ENCODE data around the gene EML5.

Gene EML5

DNA sequence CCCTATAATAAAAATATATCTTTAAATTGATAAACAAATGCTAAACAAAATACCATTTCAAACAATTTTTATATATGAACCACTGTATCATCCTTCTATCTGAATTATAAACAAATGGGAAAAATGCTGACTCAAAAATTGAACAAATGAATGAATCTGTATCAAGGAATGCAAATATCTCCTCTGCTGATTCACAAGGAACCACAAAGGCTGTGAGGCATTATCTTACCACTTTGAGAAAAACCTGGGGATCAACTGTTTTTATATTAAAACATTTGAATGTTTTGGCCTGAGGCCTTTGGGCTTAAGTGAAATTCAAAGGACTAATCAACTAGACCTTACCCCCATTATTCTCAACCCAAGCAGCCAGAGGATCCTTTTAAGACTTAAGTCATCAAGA lies 86.3 kb downstream of the EML5 start:
- no peaks in the 10 kb centered on the region for H3K4me1 ChIP-seq (ENCODE audit: control insufficient read depth, low read depth, low read length)
- H3K9ac ChIP-seq (ENCODE audit: low read length), result no peak overlapping the region
- H3K4me3 ChIP-seq (ENCODE audit: low read length), result no peak overlapping the region
- H3K27ac ChIP-seq (ENCODE audit: low read length), result no peak overlapping the region
- H3K36me3 ChIP-seq (ENCODE audit: control insufficient read depth, low read depth, low read length), result no peaks in the 10 kb centered on the region
- no peaks in the 10 kb centered on the region for H3K27me3 ChIP-seq (ENCODE audit: control insufficient read depth, insufficient read depth, low read length)
- H3K9me3 ChIP-seq (ENCODE audit: control insufficient read depth, low read depth, low read length), result no peaks in the 10 kb centered on the region

DNA sequence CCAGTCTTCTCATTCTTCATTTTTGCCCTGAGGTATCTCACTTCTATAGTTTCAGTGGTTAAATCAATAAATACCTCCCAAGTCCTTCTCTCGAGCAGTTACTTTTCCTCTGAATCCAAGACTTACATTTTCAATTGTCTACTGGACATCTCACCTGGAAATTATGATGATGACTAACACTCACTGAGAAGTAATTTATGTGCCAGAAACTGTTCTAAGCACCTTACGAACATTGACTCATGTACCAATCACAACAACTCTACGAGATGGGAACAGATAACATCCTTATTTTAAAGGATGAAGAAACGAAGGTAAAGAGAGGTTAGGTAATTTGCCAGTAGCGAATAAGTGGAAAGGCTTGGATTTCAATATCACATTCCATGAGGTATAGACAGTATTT lies 94.1 kb downstream of the EML5 start:
- Histone ChIP-seq H3K4me1 (ENCODE audit: control insufficient read depth, low read depth, low read length) (no peaks in the 10 kb centered on the region), H3K27ac (ENCODE audit: low read length) (no peak overlapping the region), H3K9ac (ENCODE audit: low read length) (no peak overlapping the region), H3K9me3 (ENCODE audit: control insufficient read depth, low read depth, low read length) (no peaks in the 10 kb centered on the region), H3K36me3 (ENCODE audit: control insufficient read depth, low read depth, low read length) (no peaks in the 10 kb centered on the region), H3K4me3 (ENCODE audit: low read length) (no peak overlapping the region), H3K27me3 (ENCODE audit: control insufficient read depth, insufficient read depth, low read length) (no peaks in the 10 kb centered on the region)

DNA sequence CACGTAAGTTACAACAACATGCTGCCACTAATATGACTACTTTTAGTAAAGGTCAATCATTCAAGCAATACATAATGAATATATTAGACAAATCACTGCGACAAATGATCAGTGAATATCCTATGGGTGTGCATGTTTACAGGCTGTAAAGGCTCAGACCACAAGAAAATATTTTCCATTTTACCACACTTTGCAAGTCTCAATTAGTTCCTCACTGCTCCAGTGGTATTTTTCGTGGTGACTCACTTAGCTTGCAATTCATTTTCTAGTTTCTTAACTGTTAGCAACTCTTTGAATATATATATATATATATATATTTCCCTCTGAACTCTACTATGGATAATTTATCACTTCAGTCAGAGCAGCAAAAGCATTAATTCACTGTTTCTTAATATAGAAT lies 96.9 kb downstream of the EML5 start:
- Histone ChIP-seq H3K27me3 (ENCODE audit: control insufficient read depth, insufficient read depth, low read length) (no peaks in the 10 kb centered on the region), H3K9ac (ENCODE audit: low read length) (no peak overlapping the region), H3K36me3 (ENCODE audit: control insufficient read depth, low read depth, low read length) (no peaks in the 10 kb centered on the region), H3K27ac (ENCODE audit: low read length) (no peak overlapping the region), H3K4me1 (ENCODE audit: control insufficient read depth, low read depth, low read length) (no peaks in the 10 kb centered on the region), H3K4me3 (ENCODE audit: low read length) (no peak overlapping the region), H3K9me3 (ENCODE audit: control insufficient read depth, low read depth, low read length) (no peaks in the 10 kb centered on the region)

DNA sequence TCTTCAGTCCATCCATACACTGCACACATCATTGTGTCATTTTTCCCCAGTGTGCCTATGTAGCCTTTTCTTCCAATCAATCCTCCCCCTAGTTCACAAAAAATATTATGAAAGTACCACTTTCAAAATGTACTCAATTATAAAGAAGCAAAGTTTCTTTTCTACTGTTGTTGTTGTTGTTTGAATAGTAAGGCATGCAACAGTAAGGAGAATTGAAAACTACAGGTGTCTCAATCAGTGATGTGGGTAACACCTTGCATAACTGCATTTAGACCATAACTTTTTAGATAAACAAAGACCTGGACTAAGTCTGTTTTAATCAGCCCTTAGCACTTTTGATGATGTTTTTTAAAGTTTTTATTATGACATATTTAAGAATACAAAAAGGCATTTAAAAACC lies 104.4 kb downstream of the EML5 start:
- Histone ChIP-seq H3K4me1 (ENCODE audit: control insufficient read depth, low read depth, low read length) (no peaks in the 10 kb centered on the region), H3K9ac (ENCODE audit: low read length) (no peak overlapping the region), H3K36me3 (ENCODE audit: control insufficient read depth, low read depth, low read length) (no peaks in the 10 kb centered on the region), H3K27me3 (ENCODE audit: control insufficient read depth, insufficient read depth, low read length) (no peaks in the 10 kb centered on the region), H3K4me3 (ENCODE audit: low read length) (no peak overlapping the region), H3K27ac (ENCODE audit: low read length) (no peak overlapping the region), H3K9me3 (ENCODE audit: control insufficient read depth, low read depth, low read length) (no peaks in the 10 kb centered on the region)

DNA sequence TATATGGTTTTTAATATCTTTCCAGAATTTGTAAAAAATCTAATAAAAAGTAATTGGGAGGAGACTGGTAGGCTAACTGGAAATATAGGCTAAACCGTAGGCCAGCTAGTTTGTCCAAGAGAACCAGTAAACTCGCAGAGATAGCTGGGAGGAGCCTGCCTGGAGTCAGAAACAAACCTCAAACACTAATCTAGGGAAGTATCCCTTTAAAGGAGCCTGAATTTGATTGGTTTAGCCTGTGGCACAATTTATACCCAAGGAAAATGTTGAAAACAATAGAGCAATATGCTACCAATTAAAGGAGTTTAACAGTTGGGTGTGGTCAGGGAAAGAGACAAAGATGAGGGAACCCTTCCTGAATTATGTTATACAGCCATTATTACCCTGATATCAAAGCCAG lies 109.6 kb downstream of the EML5 start:
- no peak overlapping the region for H3K4me3 ChIP-seq (ENCODE audit: low read length)
- H3K9ac ChIP-seq (ENCODE audit: low read length), result no peak overlapping the region
- H3K27me3 ChIP-seq (ENCODE audit: control insufficient read depth, insufficient read depth, low read length), result no peaks in the 10 kb centered on the region
- H3K36me3 ChIP-seq (ENCODE audit: control insufficient read depth, low read depth, low read length), result no peaks in the 10 kb centered on the region
- no peaks in the 10 kb centered on the region for H3K9me3 ChIP-seq (ENCODE audit: control insufficient read depth, low read depth, low read length)
- H3K4me1 ChIP-seq (ENCODE audit: control insufficient read depth, low read depth, low read length), result peaks cover 9% of the 10 kb centered on the region
- H3K27ac ChIP-seq (ENCODE audit: low read length), result no peak overlapping the region

DNA sequence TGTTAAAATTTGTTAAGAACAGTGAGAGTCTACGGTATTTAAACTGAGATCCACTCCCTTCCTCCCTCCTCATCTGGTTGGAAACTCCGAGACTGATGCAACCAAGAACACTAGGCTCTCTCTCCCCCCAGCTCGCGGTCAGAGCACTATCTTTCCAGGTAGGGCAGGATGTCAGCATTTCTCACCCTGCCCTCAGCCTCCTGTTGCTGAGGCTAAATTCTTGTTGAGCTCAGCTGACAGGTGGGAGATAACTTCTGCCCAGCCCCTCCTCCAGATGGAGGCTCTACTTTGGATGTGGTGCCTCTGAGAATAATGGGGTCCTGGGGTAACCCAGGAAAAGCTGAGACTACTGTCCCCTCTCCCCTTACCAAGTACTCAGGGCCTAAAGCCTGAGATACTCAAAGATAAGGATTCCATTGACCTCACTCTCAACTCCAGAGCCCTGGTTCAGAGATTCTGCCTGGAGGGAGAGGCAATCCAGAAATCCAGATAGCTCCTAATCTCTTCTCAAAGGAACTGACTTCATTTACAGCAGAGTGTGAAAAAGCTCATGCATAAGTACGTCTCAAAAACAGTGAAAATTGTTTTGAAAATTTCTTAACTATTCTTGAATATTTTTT lies 110.1 kb downstream of the EML5 start:
- H3K36me3 ChIP-seq (ENCODE audit: control insufficient read depth, low read depth, low read length), result no peaks in the 10 kb centered on the region
- peaks cover 9% of the 10 kb centered on the region for H3K4me1 ChIP-seq (ENCODE audit: control insufficient read depth, low read depth, low read length)
- H3K4me3 ChIP-seq (ENCODE audit: low read length), result no peak overlapping the region
- no peaks in the 10 kb centered on the region for H3K27me3 ChIP-seq (ENCODE audit: control insufficient read depth, insufficient read depth, low read length)
- no peak overlapping the region for H3K27ac ChIP-seq (ENCODE audit: low read length)
- no peaks in the 10 kb centered on the region for H3K9me3 ChIP-seq (ENCODE audit: control insufficient read depth, low read depth, low read length)
- H3K9ac ChIP-seq (ENCODE audit: low read length), result peak overlapping the region; percentile 45

DNA sequence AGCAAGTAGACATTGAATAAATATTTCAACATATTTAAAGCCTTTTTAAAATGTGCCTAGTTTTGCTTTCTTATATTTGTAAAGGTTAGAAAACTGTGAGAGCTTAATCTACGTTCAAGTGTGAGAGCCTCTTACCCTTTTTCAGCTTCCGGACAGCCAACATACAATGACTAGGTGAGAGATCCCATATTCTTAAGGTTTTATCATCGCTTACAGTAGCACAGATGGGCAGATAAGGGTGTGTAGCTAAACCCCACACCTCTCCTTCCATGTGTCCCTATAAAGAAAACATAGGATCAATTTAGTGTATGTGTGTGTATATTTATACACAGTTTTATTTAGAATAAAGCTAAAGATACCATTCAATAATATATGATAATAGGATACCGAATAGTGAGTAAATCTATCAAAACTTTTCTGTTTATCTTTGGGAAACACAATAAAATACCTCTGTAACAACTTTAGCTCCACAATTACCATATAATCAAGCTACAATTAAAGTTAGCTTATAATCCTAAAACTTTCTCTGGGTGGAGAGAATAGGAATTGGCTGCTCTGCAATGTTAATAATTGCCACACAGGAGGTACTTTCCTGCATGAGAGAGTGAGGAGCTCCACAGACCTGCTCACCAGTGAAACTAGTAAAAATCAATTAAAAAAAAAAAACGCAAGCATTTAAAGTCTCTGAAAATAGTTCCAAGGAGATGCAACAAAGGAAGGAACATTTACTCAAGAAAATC lies 110.8 kb downstream of the EML5 start:
- Histone ChIP-seq H3K9ac (ENCODE audit: low read length) (peak overlapping the region; percentile 45), H3K27me3 (ENCODE audit: control insufficient read depth, insufficient read depth, low read length) (no peaks in the 10 kb centered on the region), H3K27ac (ENCODE audit: low read length) (no peak overlapping the region), H3K4me1 (ENCODE audit: control insufficient read depth, low read depth, low read length) (peaks cover 9% of the 10 kb centered on the region), H3K4me3 (ENCODE audit: low read length) (no peak overlapping the region), H3K36me3 (ENCODE audit: control insufficient read depth, low read depth, low read length) (no peaks in the 10 kb centered on the region), H3K9me3 (ENCODE audit: control insufficient read depth, low read depth, low read length) (no peaks in the 10 kb centered on the region)

DNA sequence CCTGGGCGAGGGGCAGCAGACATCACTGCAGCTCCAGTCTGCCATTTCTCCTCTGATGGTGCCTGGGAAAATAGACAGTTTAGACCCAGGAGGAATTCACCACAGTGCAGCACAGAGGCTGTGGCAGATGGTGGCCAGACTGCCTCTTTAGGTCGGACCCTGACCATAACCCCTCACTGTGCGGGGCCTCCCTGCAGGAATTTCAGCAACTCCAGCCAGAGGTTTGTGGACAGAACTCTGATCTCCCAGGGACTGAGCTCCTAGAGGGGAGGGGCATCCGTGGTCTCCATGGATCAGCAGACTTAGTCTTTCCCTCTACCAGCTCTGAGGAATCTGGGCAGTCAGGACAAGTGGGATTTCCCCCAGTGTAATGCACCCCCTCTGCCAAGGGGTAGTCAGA lies 123.4 kb downstream of the EML5 start:
- Histone ChIP-seq H3K9me3 (ENCODE audit: control insufficient read depth, low read depth, low read length) (no peaks in the 10 kb centered on the region), H3K27me3 (ENCODE audit: control insufficient read depth, insufficient read depth, low read length) (no peaks in the 10 kb centered on the region), H3K36me3 (ENCODE audit: control insufficient read depth, low read depth, low read length) (no peaks in the 10 kb centered on the region), H3K27ac (ENCODE audit: low read length) (no peak overlapping the region), H3K9ac (ENCODE audit: low read length) (no peak overlapping the region), H3K4me1 (ENCODE audit: control insufficient read depth, low read depth, low read length) (no peaks in the 10 kb centered on the region), H3K4me3 (ENCODE audit: low read length) (no peak overlapping the region)

DNA sequence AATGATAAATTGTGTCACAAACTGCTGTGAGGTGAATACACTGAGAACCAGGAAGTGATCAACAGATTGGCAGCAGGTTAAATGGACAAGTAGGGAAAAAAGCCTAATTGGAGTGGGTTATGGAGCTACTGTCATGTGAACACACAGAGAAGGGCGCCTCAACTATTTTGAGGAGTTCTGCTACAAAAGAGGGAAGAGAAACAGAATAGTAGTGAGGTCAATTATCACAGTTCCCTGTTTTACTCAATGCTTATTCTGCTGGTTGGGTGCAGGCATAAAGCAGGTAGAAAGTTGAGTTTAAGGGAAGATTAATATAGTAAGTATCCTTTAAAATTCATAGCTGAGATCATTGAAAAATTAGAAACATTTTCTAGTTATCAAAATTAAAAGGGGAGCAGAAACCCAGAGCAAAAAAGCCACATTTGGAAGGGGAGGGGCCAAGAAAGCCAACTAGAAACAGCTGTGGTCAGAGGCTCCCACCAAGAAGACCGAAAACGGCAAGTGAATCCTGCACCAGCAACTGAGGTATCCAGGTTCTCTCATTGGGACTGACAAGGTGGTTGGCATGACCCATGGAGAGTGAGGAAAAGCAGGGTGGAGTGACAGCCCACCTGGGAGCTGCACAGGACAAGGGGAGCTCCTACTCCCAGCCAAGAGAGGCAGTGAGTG lies 124.2 kb downstream of the EML5 start:
- Histone ChIP-seq H3K27ac (ENCODE audit: low read length) (no peak overlapping the region), H3K4me3 (ENCODE audit: low read length) (no peak overlapping the region), H3K36me3 (ENCODE audit: control insufficient read depth, low read depth, low read length) (no peaks in the 10 kb centered on the region), H3K9me3 (ENCODE audit: control insufficient read depth, low read depth, low read length) (no peaks in the 10 kb centered on the region), H3K4me1 (ENCODE audit: control insufficient read depth, low read depth, low read length) (no peaks in the 10 kb centered on the region), H3K9ac (ENCODE audit: low read length) (no peak overlapping the region), H3K27me3 (ENCODE audit: control insufficient read depth, insufficient read depth, low read length) (no peaks in the 10 kb centered on the region)

DNA sequence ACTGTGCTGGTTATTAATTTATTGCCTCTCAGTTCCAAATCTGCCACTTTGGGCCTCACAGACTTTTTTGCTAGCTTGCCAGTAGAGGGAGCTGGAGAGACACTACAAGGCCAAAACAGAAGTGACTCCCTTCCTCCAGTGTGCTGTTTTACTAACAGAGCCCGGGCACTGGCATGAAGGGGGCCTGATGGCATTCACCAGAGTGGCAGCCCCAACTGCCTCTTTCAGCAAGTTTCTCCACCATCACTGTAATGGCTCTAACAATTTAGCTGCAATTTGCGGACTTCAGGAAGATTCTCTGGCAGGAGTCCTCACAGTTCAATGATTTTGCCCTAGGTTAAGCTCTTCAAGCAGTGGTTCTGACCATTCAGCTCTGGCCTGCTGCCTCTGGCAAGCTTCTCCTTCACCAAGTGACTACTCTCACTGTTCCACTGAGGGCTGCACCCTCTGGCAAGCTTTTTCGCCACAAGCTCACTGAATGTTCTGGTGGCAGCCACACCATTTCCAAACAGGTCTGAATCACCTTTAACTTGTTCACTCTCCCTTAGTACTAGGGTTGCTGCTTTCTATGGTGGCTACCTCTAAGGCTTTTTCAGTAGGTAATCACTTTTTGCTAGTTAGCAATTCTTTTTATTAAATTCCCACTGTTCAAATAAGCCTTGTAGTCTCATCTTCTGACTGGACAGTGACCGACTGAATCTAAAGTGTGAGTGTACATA lies 125.0 kb downstream of the EML5 start:
- Histone ChIP-seq H3K27me3 (ENCODE audit: control insufficient read depth, insufficient read depth, low read length) (no peaks in the 10 kb centered on the region), H3K4me1 (ENCODE audit: control insufficient read depth, low read depth, low read length) (no peaks in the 10 kb centered on the region), H3K9me3 (ENCODE audit: control insufficient read depth, low read depth, low read length) (no peaks in the 10 kb centered on the region), H3K27ac (ENCODE audit: low read length) (no peak overlapping the region), H3K9ac (ENCODE audit: low read length) (no peak overlapping the region), H3K4me3 (ENCODE audit: low read length) (no peak overlapping the region), H3K36me3 (ENCODE audit: control insufficient read depth, low read depth, low read length) (no peaks in the 10 kb centered on the region)

DNA sequence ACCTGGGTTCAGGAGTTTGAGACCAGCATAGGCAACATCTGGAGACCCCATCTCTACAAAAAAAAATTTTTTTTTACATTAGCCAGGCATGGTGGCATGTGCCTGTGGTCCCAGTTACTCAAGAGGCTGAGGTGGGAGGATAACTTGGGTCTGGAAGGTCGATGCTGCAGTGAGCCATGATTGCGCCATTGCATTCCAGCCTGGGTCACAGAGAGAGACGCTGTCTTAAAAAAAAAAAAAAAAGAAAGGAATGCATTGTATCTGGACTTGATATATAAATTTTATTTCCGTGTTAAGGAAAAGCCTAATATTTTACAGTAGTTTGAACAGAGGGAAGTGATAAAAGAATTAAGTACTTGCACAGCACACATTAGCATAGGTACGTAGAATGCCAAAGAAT lies 132.7 kb downstream of the EML5 start:
- Histone ChIP-seq H3K36me3 (ENCODE audit: control insufficient read depth, low read depth, low read length) (no peaks in the 10 kb centered on the region), H3K4me3 (ENCODE audit: low read length) (no peak overlapping the region), H3K27ac (ENCODE audit: low read length) (no peak overlapping the region), H3K27me3 (ENCODE audit: control insufficient read depth, insufficient read depth, low read length) (no peaks in the 10 kb centered on the region), H3K9me3 (ENCODE audit: control insufficient read depth, low read depth, low read length) (no peaks in the 10 kb centered on the region), H3K9ac (ENCODE audit: low read length) (no peak overlapping the region), H3K4me1 (ENCODE audit: control insufficient read depth, low read depth, low read length) (no peaks in the 10 kb centered on the region)
